HG02759 (cell line): ENCODE results near the gene LINC00237.
A peak's percentile ranks its signal among the peaks of the same experiment; 100 is the strongest.

ENCODE experiments used
- ATAC-seq: cut with Tn5 transposase; IDR thresholded peaks from one replicate; pipeline ENCODE4 v1.9.1; 2021; ENCODE audit warnings: mild to moderate bottlenecking, moderate library complexity; ENCODE audit not compliant: unreplicated experiment

Gene LINC00237

GRCh38 chr20:21125849-21126580, 19.9 kb upstream of the LINC00237 start, which contains the start of gene KIZ:
KIZ (plus strand) TSS chr20:21126082; CDS start chr20:21126116, 34 bp downstream.
- peak; percentile 98 for ATAC-seq

- ATAC-seq: peak; percentile 22
These were observed 19.1 kb upstream of the LINC00237 start for GRCh38 chr20:21125072-21125848.

- no peak for ATAC-seq
These were observed 18.0 kb upstream of the LINC00237 start for GRCh38 chr20:21124190-21124589.

- no peak for ATAC-seq
These were observed 12.6 kb upstream of the LINC00237 start for GRCh38 chr20:21118782-21119181.

GRCh38 chr20:21118138-21118537, 12.0 kb upstream of the LINC00237 start:
- ATAC-seq: no peak

GRCh38 chr20:21117521-21117920, 11.4 kb upstream of the LINC00237 start:
- ATAC-seq: no peak

GRCh38 chr20:21114584-21114983, 8.4 kb upstream of the LINC00237 start:
- ATAC-seq: no peak

GRCh38 chr20:21113697-21114096, 7.5 kb upstream of the LINC00237 start:
- ATAC-seq: no peak

GRCh38 chr20:21111416-21111815, 5.3 kb upstream of the LINC00237 start:
- ATAC-seq: no peak

- no peak for ATAC-seq
These were observed 4.7 kb upstream of the LINC00237 start for GRCh38 chr20:21110811-21111210.

GRCh38 chr20:21109144-21109543, 3.0 kb upstream of the LINC00237 start:
- no peak for ATAC-seq

GRCh38 chr20:21105429-21106170, 558 bp downstream of the LINC00237 start:
- no peak for ATAC-seq

GRCh38 chr20:21104921-21105320, 1.2 kb downstream of the LINC00237 start:
- no peak for ATAC-seq

- no peak for ATAC-seq
These were observed 1.7 kb downstream of the LINC00237 start for GRCh38 chr20:21104466-21104761.

GRCh38 chr20:21103582-21104465, 2.3 kb downstream of the LINC00237 start:
- no peak for ATAC-seq

GRCh38 chr20:21102603-21103311, 3.4 kb downstream of the LINC00237 start:
- no peak for ATAC-seq

GRCh38 chr20:21101932-21102575, 4.1 kb downstream of the LINC00237 start:
- no peak for ATAC-seq

- no peak for ATAC-seq
These were observed 4.7 kb downstream of the LINC00237 start for GRCh38 chr20:21101453-21101931.
